T-cell (primary cell): ENCODE measurements around the gene RXRA. TPM values are rescaled to one million over a fixed set of nuclear protein-coding genes. Genes with fewer than 3 reads are reported as not detected.

Experiments
- ATAC-seq, 4 experiments: fragments of 200-7000 bp in 3 of 4; fragments of 150-1000 bp in 1 of 4; cut with Tn5 transposase; replicated peaks in 1 of 4; 1 replicate in 3 of 4; 2 replicates in 1 of 4; pipeline ENCODE4 v1.10.0; 2021; ENCODE audit warnings: moderate library complexity in 3 of 4, mild to moderate bottlenecking in 2 of 4, moderate number of reproducible peaks in 1 of 4
- CTCF ChIA-PET, 2 donors: fragments of 300-600 bp; sonication (Branson Sonifier 250); formaldehyde crosslinking; loops; one replicate each; lab custom pipeline; 2022; ENCODE audit warnings: antibody characterized with exemption in 2 of 2; lab: Charles Lee
- POLR2A ChIA-PET, 2 donors: fragments of 300-600 bp; sonication (Branson Sonifier 250); formaldehyde crosslinking; loops; one replicate each; lab custom pipeline; 2022; ENCODE audit warnings: antibody characterized with exemption in 2 of 2; lab: Charles Lee
- DNase-seq, 35 experiments: peaks; one replicate each; pipeline versions ENCODE4 v3.0.0 to v3.0.0-alpha.2; 2013 to 2023
- H3K27ac ChIP-seq: one replicate; pipeline ENCODE4 v1.5.1; 2013; ENCODE audit warnings: low read length
- H3K27me3 ChIP-seq, 2 experiments: replicated peaks in 1 of 2; 1 replicate in 1 of 2; 2 replicates in 1 of 2; pipeline versions ENCODE4 v1.6.1 to v1.7.0; 2013; ENCODE audit warnings: low read length in 1 of 2, mixed read lengths in 1 of 2; ENCODE audit not compliant: control insufficient read depth in 2 of 2, insufficient read depth in 2 of 2; ENCODE audit errors: extremely low read depth in 1 of 2
- H3K36me3 ChIP-seq, 2 donors: 1 replicate in 1 of 2; 2 replicates in 1 of 2; pipeline versions ENCODE4 v1.6.1 to v1.7.0; 2013; ENCODE audit warnings: low read length in 1 of 2; ENCODE audit not compliant: control insufficient read depth in 2 of 2, insufficient read depth in 1 of 2; ENCODE audit errors: extremely low read depth in 1 of 2
- H3K4me1 ChIP-seq, 2 experiments: 1 replicate in 1 of 2; 2 replicates in 1 of 2; pipeline versions ENCODE4 v1.6.1 to v1.7.0; 2013; ENCODE audit warnings: low read length in 2 of 2, mixed read lengths in 1 of 2; ENCODE audit not compliant: insufficient read depth in 2 of 2, control insufficient read depth in 1 of 2; ENCODE audit errors: extremely low read depth in 1 of 2
- H3K4me3 ChIP-seq, 2 donors: 1 replicate in 1 of 2; 2 replicates in 1 of 2; pipeline versions ENCODE4 v1.5.1 to v1.7.0; 2013; ENCODE audit warnings: mild to moderate bottlenecking in 2 of 2, low read length in 1 of 2, moderate library complexity in 1 of 2; ENCODE audit not compliant: control insufficient read depth in 1 of 2; ENCODE audit errors: extremely low read depth in 1 of 2
- H3K9me3 ChIP-seq: 2 replicates; pipeline ENCODE4 v1.7.0; 2013
- H3K27ac Mint-ChIP-seq, 2 donors: one replicate each; pipeline ENCODE4 v1.8.0; 2020 to 2021; ENCODE audit warnings: mild to moderate bottlenecking in 2 of 2, mixed read lengths in 2 of 2
- H3K27me3 Mint-ChIP-seq, 2 donors: one replicate each; pipeline ENCODE4 v1.8.0; 2021 to 2022; ENCODE audit warnings: mixed read lengths in 2 of 2
- H3K36me3 Mint-ChIP-seq: one replicate; pipeline ENCODE4 v1.8.0; 2021; ENCODE audit warnings: mixed read lengths
- H3K4me1 Mint-ChIP-seq, 3 donors: one replicate each; pipeline ENCODE4 v1.8.0; 2020 to 2022; ENCODE audit warnings: mixed read lengths in 3 of 3, mild to moderate bottlenecking in 1 of 3
- H3K4me3 Mint-ChIP-seq, 3 donors: one replicate each; pipeline ENCODE4 v1.8.0; 2020 to 2022; ENCODE audit warnings: mild to moderate bottlenecking in 3 of 3, mixed read lengths in 3 of 3, moderate library complexity in 3 of 3
- H3K9me3 Mint-ChIP-seq, 3 donors: one replicate each; pipeline ENCODE4 v1.8.0; 2020 to 2022; ENCODE audit warnings: mixed read lengths in 3 of 3
- WGBS: methylation state at CpG from one replicate; pipeline ENCODE4 v1.1.5; 2013; ENCODE audit warnings: missing lambda C conversion rate; ENCODE audit not compliant: insufficient coverage; 5-methylcytosine and 5-hydroxymethylcytosine counted together
- total RNA-seq, 35 experiments: library from RNA in 6 of 35; stranded (reverse) in 6 of 35; fragments of 120-200 nt in 1 of 35; gene quantifications; one replicate each; pipeline versions ENCODE4 v1.2.1 to v1.2.4 and lab custom pipeline; 2013 to 2026

Gene RXRA
- total RNA-seq, 5 donors from 2014 or later (not counting 1 experiment from before 2014, with no cell fraction given): 5.6 to 17.7 (median 14.5) TPM

DNA sequence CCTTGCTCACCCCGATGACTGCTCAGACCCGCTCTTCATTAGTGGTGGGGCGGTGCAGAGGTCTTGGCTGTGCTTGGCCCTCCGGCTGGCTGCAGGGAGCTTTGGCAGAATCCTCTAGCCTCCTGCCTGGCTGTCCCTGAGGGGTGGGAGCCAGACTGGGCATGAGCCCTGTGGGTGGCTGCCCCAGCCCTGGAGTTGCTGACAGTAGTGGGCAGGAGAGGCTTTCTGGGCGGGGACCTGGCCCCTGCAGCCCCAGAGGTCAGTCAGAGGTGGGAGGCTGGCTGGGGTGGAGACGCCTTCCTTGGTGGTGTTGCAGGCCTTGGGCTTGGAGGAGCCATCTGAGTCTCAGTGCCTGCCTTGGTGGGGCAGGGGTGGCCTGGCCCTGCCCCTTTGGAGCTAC, 146.0 kb downstream of the RXRA start:
- DNase-seq (no peak), ATAC-seq (no peak)
- peaks cover 12 to 27% of the 10 kb centered on the region in 2 experiments for H3K4me1 ChIP-seq
- H3K9me3 ChIP-seq: no peaks in the 10 kb centered on the region
- WGBS: 92% methylated on average over 5 of the region's 6 CpGs
- Mint-ChIP-seq H3K4me3 (no peak overlapping the region), H3K27me3 (no peaks in the 10 kb centered on the region), H3K4me1 (peaks cover 3 to 6% (median 5%) of the 10 kb centered on the region in 3 donors), H3K27ac (no peak overlapping the region), H3K36me3 (no peaks in the 10 kb centered on the region), H3K9me3 (no peaks in the 10 kb centered on the region)
- H3K4me3 ChIP-seq: no peak overlapping the region
- CTCF ChIA-PET: no interaction called here
- H3K27me3 ChIP-seq: peaks cover 0 to 8% of the 10 kb centered on the region in 2 experiments
- H3K36me3 ChIP-seq: no peaks in the 10 kb centered on the region
- POLR2A ChIA-PET: no interaction called here
- H3K27ac ChIP-seq: no peak overlapping the region

DNA sequence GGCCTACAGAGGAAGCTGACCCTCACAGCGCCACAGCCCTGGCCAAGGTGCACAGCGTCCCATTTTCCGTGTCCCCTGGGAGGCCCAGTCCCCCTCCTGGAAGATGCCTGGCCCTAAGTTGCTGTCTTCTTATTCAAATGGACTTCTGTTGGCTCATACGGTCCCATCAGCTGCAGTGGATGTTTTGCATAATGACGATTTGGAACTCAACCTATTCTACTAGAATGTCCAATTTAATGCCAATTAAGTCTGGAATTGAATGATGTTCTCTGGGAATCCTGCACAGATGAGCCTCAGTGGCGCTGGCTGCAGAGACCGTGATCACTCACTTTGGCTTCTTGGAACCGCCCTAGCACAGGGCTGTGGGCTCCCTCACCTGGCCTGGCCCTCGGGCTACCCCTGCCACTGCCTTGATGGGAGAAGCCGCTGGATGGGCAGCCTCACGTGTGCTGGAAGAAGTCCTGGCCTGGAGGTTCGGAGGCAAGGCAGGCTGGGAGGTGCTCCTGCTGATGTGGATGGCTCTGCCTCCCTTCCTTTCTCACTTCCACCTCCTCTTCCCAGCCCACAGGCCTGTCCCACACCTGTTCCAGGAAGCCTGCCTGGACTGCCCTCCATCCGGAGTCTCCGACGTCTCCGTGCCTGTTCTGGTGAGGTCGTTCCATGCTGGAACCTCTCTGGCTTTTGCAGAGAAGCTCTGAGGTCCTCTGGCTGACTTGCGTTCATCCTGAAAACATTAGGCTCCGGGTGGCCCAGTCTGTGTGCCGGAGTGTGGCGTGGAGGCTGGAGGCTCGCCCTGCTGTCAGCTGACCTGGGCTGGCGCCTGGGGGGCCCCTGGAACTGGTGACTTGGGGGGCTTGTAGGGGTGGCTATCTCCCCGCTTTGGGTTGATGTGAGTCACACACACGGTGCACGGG, 147.1 kb downstream of the RXRA start:
- Mint-ChIP-seq H3K27me3 (no peaks in the 10 kb centered on the region), H3K4me3 (no peak overlapping the region), H3K4me1 (peaks cover 3 to 6% (median 5%) of the 10 kb centered on the region in 3 donors), H3K36me3 (no peaks in the 10 kb centered on the region), H3K9me3 (no peaks in the 10 kb centered on the region), H3K27ac (peak overlapping the region in 1 of 2 donors; percentile 19)
- peaks cover 0 to 3% of the 10 kb centered on the region in 2 experiments for H3K27me3 ChIP-seq
- H3K4me1 ChIP-seq: peaks cover 12 to 28% of the 10 kb centered on the region in 2 experiments
- H3K27ac ChIP-seq: no peak overlapping the region
- no peaks in the 10 kb centered on the region for H3K36me3 ChIP-seq
- WGBS: 92% methylated on average over 24 of the region's 26 CpGs
- no peaks in the 10 kb centered on the region for H3K9me3 ChIP-seq
- CTCF ChIA-PET: no interaction called here
- ATAC-seq (no peak), DNase-seq (no peak)
- POLR2A ChIA-PET: interaction anchor here in 1 of 2 donors (0.6 kb wide), 1 partner anchor 274 kb away, joined by 6 read pairs; no protein-coding TSS in a partner anchor
- no peak overlapping the region for H3K4me3 ChIP-seq

DNA sequence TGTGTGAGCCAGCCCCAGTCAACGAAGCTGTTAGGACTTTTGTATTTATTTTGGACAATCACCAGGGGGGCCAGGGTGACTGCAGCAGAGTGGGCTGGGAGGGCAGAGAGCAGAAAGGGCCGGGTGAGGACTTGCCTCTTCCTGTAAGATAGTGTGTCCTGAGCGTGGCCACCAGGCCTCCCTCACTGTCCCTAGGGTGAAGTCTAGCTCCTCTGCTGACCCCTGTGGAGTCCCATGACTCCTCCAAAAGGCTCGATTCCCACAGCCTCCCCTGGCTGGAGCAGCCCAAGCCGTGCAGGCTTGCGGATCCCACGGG, 147.8 kb downstream of the RXRA start:
- Mint-ChIP-seq H3K4me1 (peaks cover 3 to 6% (median 5%) of the 10 kb centered on the region in 3 donors), H3K27ac (peak overlapping the region in 1 of 2 donors; percentile 19), H3K36me3 (no peaks in the 10 kb centered on the region), H3K27me3 (no peaks in the 10 kb centered on the region), H3K9me3 (no peaks in the 10 kb centered on the region), H3K4me3 (no peak overlapping the region)
- WGBS: 71% methylated on average over 7 of the region's 7 CpGs
- ATAC-seq (no peak), DNase-seq (no peak)
- Histone ChIP-seq H3K27ac (no peak overlapping the region), H3K4me3 (no peak overlapping the region), H3K9me3 (no peaks in the 10 kb centered on the region), H3K36me3 (no peaks in the 10 kb centered on the region), H3K4me1 (peaks cover 12 to 28% of the 10 kb centered on the region in 2 experiments), H3K27me3 (peaks cover 0 to 3% of the 10 kb centered on the region in 2 experiments)
- CTCF ChIA-PET: no interaction called here
- POLR2A ChIA-PET: interaction anchor here in 1 of 2 donors (0.6 kb wide), 1 partner anchor 275 kb away, joined by 6 read pairs; no protein-coding TSS in a partner anchor

DNA sequence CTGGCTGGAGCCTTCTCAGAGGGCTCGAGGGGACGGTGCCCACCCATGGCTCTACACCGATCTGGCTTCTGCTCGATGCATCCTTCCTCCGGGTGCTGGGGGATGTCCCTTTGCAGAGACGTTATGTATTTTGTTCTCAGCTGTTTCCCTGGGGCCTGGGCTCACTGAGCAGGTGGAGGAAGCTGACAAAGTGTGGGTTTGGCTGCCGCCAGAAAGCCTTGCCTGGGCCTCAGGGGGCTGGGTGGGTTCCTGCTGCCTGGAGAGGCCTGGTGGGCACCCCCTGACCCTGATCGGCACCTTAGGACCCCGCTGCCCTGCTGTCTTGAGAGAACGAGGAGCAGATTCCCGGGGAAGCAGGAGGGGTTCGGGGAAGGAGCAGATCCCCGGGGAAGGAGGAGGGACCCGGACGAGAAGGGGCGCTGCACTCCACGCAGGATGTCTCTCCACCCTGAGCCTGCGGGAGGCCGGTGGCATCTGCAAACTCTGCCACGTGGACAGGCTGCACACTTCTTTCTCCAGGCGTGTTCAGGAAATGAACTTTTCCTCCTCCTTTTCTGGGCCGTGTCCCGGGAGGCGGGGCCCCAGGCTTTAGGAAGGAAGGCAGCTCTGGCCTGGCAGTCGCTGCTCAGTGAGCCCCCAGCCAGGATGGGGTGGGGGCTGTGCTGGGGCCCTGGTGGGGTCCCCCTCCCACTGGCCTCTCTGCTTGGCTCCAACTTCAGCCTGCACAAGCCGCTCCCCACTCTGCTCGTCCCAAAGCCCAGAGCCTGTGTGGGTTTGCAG, 148.9 kb downstream of the RXRA start:
- Histone ChIP-seq H3K27me3 (peaks cover 0 to 3% of the 10 kb centered on the region in 2 experiments), H3K36me3 (no peaks in the 10 kb centered on the region), H3K27ac (peak overlapping the region; percentile 55), H3K9me3 (no peaks in the 10 kb centered on the region), H3K4me3 (no peak overlapping the region), H3K4me1 (peaks cover 12 to 28% of the 10 kb centered on the region in 2 experiments)
- Mint-ChIP-seq H3K27ac (peak overlapping the region; percentile 86 to 89), H3K27me3 (no peaks in the 10 kb centered on the region), H3K4me3 (peak overlapping the region in 1 of 3 donors; percentile 63), H3K36me3 (no peaks in the 10 kb centered on the region), H3K4me1 (peaks cover 3 to 6% (median 5%) of the 10 kb centered on the region in 3 donors), H3K9me3 (no peaks in the 10 kb centered on the region)
- WGBS: 34% methylated on average over 15 of the region's 27 CpGs
- ChIA-PET CTCF (interaction anchor here in 1 of 2 donors (0.5 kb wide), 1 partner anchor 308 kb away, joined by 3 read pairs; no protein-coding TSS in a partner anchor), POLR2A (no interaction called here)
- ATAC-seq (peak; percentile 78 to 94 (median 84)), DNase-seq (peak in 27 of 35 experiments; percentile 8 to 65 (median 45))

DNA sequence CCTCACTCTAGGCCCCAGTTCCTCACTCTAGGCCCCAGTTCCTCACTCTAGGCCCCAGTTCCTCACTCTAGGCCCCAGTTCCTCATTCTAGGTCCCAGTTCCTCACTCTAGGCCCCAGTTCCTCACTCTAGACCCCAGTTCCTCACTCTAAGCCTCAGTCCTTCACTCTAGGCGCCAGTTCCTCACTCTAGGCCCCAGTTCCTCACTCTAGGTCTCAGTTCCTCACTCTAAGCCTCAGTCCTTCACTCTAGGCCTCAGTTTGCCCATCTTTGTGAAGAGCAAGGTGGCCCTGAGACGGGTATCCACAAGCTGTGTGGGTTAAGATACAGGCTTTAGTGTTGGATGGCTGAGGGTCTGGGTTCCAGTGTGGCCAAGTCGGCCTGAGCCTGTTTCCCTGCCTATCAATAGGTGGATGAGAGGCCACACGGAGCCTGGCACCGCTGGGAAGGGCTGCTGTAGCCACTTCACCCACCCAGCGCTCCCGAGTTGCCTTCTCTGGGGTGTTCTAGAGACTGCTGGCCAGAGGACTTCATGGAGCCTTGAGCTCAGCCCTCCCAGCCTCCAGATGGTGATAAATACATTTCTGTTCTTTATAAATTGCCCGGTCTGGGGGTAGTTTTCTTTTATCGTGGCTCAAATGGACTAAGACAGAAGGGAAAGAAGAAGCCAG, 150.2 kb downstream of the RXRA start:
- ChIA-PET POLR2A (no interaction called here), CTCF (no interaction called here)
- ATAC-seq: no peak
- Histone ChIP-seq H3K4me1 (peaks cover 12 to 28% of the 10 kb centered on the region in 2 experiments), H3K27me3 (no peaks in the 10 kb centered on the region), H3K36me3 (no peaks in the 10 kb centered on the region), H3K9me3 (no peaks in the 10 kb centered on the region), H3K27ac (peak overlapping the region; percentile 58), H3K4me3 (no peak overlapping the region)
- H3K4me3 Mint-ChIP-seq: no peak overlapping the region
- 87% methylated on average over 7 of the region's 9 CpGs for WGBS
- H3K36me3 Mint-ChIP-seq: no peaks in the 10 kb centered on the region
- no peaks in the 10 kb centered on the region for H3K27me3 Mint-ChIP-seq
- H3K4me1 Mint-ChIP-seq: peaks cover 3 to 6% (median 5%) of the 10 kb centered on the region in 3 donors
- DNase-seq: no peak
- H3K27ac Mint-ChIP-seq: no peak overlapping the region
- H3K9me3 Mint-ChIP-seq: no peaks in the 10 kb centered on the region

DNA sequence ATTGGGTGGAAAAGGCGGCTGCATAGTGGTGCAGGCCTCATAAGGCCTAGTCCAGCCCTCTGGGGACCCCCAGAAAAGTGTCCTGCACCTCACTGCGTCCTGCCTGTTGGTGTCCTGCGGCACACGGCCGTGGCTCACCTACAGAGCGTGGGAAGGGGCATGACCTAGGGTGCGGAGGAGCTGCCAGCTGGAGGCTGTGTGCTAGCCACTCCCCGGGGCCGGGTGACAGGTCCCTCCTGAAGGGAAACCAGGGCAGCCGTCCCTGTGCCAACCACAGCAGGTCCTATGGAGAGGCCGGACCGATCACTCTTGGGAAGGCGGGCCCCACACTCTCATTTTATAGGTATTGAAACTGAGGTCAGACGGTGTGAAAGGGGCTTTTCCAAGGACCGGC, 150.7 kb downstream of the RXRA start:
- H3K4me1 Mint-ChIP-seq: peaks cover 3 to 6% (median 5%) of the 10 kb centered on the region in 3 donors
- ATAC-seq: no peak
- H3K4me3 ChIP-seq: no peak overlapping the region
- H3K9me3 Mint-ChIP-seq: no peaks in the 10 kb centered on the region
- ChIA-PET POLR2A (no interaction called here), CTCF (no interaction called here)
- H3K36me3 ChIP-seq: no peaks in the 10 kb centered on the region
- H3K4me3 Mint-ChIP-seq: no peak overlapping the region
- peaks cover 12 to 28% of the 10 kb centered on the region in 2 experiments for H3K4me1 ChIP-seq
- H3K27ac Mint-ChIP-seq: no peak overlapping the region
- no peaks in the 10 kb centered on the region for H3K27me3 ChIP-seq
- no peaks in the 10 kb centered on the region for H3K36me3 Mint-ChIP-seq
- H3K27ac ChIP-seq: no peak overlapping the region
- no peaks in the 10 kb centered on the region for H3K9me3 ChIP-seq
- 86% methylated on average over 11 of the region's 15 CpGs for WGBS
- no peaks in the 10 kb centered on the region for H3K27me3 Mint-ChIP-seq
- no peak for DNase-seq
